Endothelial cell of umbilical vein (primary cell): ENCODE results near the gene ADAP1. TPM values are rescaled to one million over a fixed set of nuclear protein-coding genes. Genes with fewer than 3 reads are reported as not detected.

Experiments
- BruUV-seq: library from RNA; stranded (reverse); fragments of 400-500 nt; replicated peaks from 2 replicates; lab custom pipeline; 2021; lab: Mats Ljungman, UMichigan
- CTCF ChIA-PET: fragments of 300-600, 350-600 bp; sonication (Branson Sonifier 250); formaldehyde crosslinking; loops from one replicate; lab custom pipeline; 2021; ENCODE audit warnings: antibody characterized with exemption, inconsistent platforms; lab: Charles Lee
- POLR2A ChIA-PET: fragments of 300-600, 350-600 bp; sonication (Branson Sonifier 250); formaldehyde crosslinking; loops from one replicate; lab custom pipeline; 2021; ENCODE audit warnings: antibody characterized with exemption, inconsistent platforms; lab: Charles Lee
- DNase-seq: peaks from one replicate; pipeline ENCODE4 v3.0.0-alpha.2; 2011; ENCODE audit warnings: low read depth, low spot score
- FAIRE-seq: peaks from 2 replicates; lab custom pipeline; 2011; peaks lifted over from hg19 to GRCh38; lab: Jason Lieb, UNC
- H2AFZ ChIP-seq: 2 replicates; pipeline ENCODE4 v1.6.0; 2012; ENCODE audit warnings: low read depth, low read length, control low read depth, inconsistent platforms
- H3K27ac ChIP-seq: 2 replicates; pipeline ENCODE4 v1.5.1; 2011; ENCODE audit warnings: low read depth, mild to moderate bottlenecking, control low read depth, low read length, moderate library complexity; ENCODE audit not compliant: insufficient read depth
- H3K27me3 ChIP-seq, 2 experiments: 2 replicates each; pipeline versions ENCODE4 v1.6.0 to v1.6.1; 2011; ENCODE audit warnings: low read length in 2 of 2, mixed read lengths in 1 of 2; ENCODE audit not compliant: control insufficient read depth in 2 of 2, insufficient read depth in 2 of 2
- H3K36me3 ChIP-seq, 2 experiments: 2 replicates in 1 of 2; 3 replicates in 1 of 2; pipeline ENCODE4 v1.5.1; 2011; ENCODE audit warnings: low read length in 2 of 2, mild to moderate bottlenecking in 1 of 2, moderate library complexity in 1 of 2; ENCODE audit not compliant: control insufficient read depth in 2 of 2, insufficient read depth in 2 of 2; ENCODE audit errors: extremely low read depth in 1 of 2
- H3K4me1 ChIP-seq: 3 replicates; pipeline ENCODE4 v1.5.1; 2011; ENCODE audit warnings: mild to moderate bottlenecking, low read length; ENCODE audit not compliant: control insufficient read depth, insufficient read depth; ENCODE audit errors: extremely low read depth
- H3K4me2 ChIP-seq: 2 replicates; pipeline ENCODE4 v1.6.1; 2011; ENCODE audit warnings: low read length, control low read depth, mixed read lengths; ENCODE audit not compliant: insufficient read depth
- H3K4me3 ChIP-seq, 3 experiments: fragments of 200-600 bp in 1 of 3; sonication (generic), shearing (Covaris generic) in 1 of 3; replicated peaks in 1 of 3; 2 replicates each; pipeline ENCODE4 v1.5.1; 2011 to 2016; ENCODE audit warnings: control low read depth in 3 of 3, low read length in 3 of 3, mild to moderate bottlenecking in 2 of 3, inconsistent platforms in 1 of 3, low read depth in 1 of 3, moderate library complexity in 1 of 3; ENCODE audit not compliant: insufficient read depth in 1 of 3
- H3K79me2 ChIP-seq: 2 replicates; pipeline ENCODE4 v1.6.0; 2012; ENCODE audit warnings: low read length, inconsistent platforms; ENCODE audit not compliant: control insufficient read depth, insufficient read depth
- H3K9ac ChIP-seq: replicated peaks from 2 replicates; pipeline ENCODE3; 2011; ENCODE audit warnings: low read length, control low read depth; ENCODE audit not compliant: insufficient read depth; ENCODE audit errors: extremely low read depth
- H3K9me1 ChIP-seq: replicated peaks from 3 replicates; pipeline ENCODE4 v1.6.0; 2011; ENCODE audit warnings: mild to moderate bottlenecking, low read length; ENCODE audit not compliant: control insufficient read depth, insufficient read depth; ENCODE audit errors: extremely low read depth
- H3K9me3 ChIP-seq: replicated peaks from 2 replicates; pipeline ENCODE4 v1.5.1; 2012; ENCODE audit warnings: low read length, inconsistent platforms; ENCODE audit not compliant: control insufficient read depth, insufficient read depth
- H4K20me1 ChIP-seq: replicated peaks from 2 replicates; pipeline ENCODE3; 2011; ENCODE audit warnings: mild to moderate bottlenecking, low read length; ENCODE audit not compliant: control insufficient read depth, insufficient read depth; ENCODE audit errors: extremely low read depth
- CTCF ChIP-seq, 2 donors: IDR thresholded peaks; 1 replicate in 1 of 2; 2 replicates in 1 of 2; pipeline ENCODE4 v1.5.1; 2011; ENCODE audit warnings: low read length in 2 of 2, mild to moderate bottlenecking in 2 of 2, moderate library complexity in 2 of 2, control low read depth in 1 of 2, inconsistent platforms in 1 of 2, low read depth in 1 of 2; ENCODE audit not compliant: insufficient read depth in 1 of 2; ENCODE audit errors: extremely low read depth in 1 of 2
- EZH2 ChIP-seq: IDR thresholded peaks from 2 replicates; pipeline ENCODE4 v1.6.1; 2012; ENCODE audit warnings: borderline replicate concordance, low read depth, mild to moderate bottlenecking, moderate library complexity, low read length, inconsistent platforms; ENCODE audit not compliant: severe bottlenecking
- FOS ChIP-seq: IDR thresholded peaks from 2 replicates; pipeline ENCODE4 v1.6.1; 2011; ENCODE audit warnings: mild to moderate bottlenecking, low read length, moderate library complexity, borderline replicate concordance; ENCODE audit not compliant: insufficient read depth
- GATA2 ChIP-seq: IDR thresholded peaks from 2 replicates; pipeline ENCODE4 v1.7.0; 2011; ENCODE audit warnings: low read depth, mild to moderate bottlenecking, moderate library complexity, mixed read lengths, low read length; ENCODE audit not compliant: insufficient read length, insufficient read depth
- JUN ChIP-seq: IDR thresholded peaks from 2 replicates; pipeline ENCODE4 v1.6.1; 2011; ENCODE audit warnings: borderline replicate concordance, low read depth; ENCODE audit not compliant: insufficient read length, insufficient read depth
- MAX ChIP-seq: IDR thresholded peaks from 2 replicates; pipeline ENCODE4 v1.6.1; 2011; ENCODE audit not compliant: insufficient read depth, insufficient read length
- MYC ChIP-seq: IDR thresholded peaks from one replicate; pipeline ENCODE4 v1.6.1; 2011; ENCODE audit warnings: mild to moderate bottlenecking, low read depth, low read length
- POLR2A ChIP-seq: IDR thresholded peaks from 2 replicates; pipeline ENCODE4 v1.6.1; 2012; ENCODE audit warnings: low read depth, mild to moderate bottlenecking, control low read depth, low read length
- POLR2AphosphoS5 ChIP-seq: IDR thresholded peaks from 2 replicates; pipeline ENCODE4 v1.6.1; 2012; ENCODE audit warnings: low read depth, mild to moderate bottlenecking, control low read depth, low read length, moderate library complexity; ENCODE audit not compliant: insufficient read depth
- dilution Hi-C: fragments of 300-500 bp; cut with MboI; formaldehyde crosslinking; loops from one replicate; pipeline ENCODE4 v1.15.0; 2019; ENCODE audit warnings: low sequenced_read_pairs; ENCODE audit not compliant: extremely low pct_ligation_motif_present
- intact Hi-C: fragments of 100-400 bp; cut with micrococcal nuclease; formaldehyde crosslinking; loops from one replicate; pipeline ENCODE4 v1.10.0; 2022
- polyA plus RNA-seq, 4 experiments: library from polyadenylated mRNA; depleted of rRNA in 3 of 4; stranded (reverse) in 3 of 4; unstranded in 1 of 4; fragments of >200 nt; gene quantifications; 2 replicates each; pipeline versions ENCODE4 v1.2.1 to v1.2.3, GENCODE V29; 2011 to 2012; ENCODE audit warnings: missing spikeins in 1 of 4
- total RNA-seq: library from RNA; stranded (reverse); gene quantifications from 2 replicates; pipeline ENCODE4 v1.2.3, GENCODE V29; 2021

The ADAP1 gene
- total and polyA plus RNA-seq, 2 donors (not counting 3 experiments of a cell fraction or from before 2014, with no cell fraction given), result 0.49 to 0.58 TPM

GRCh38 chr7:892648-893593 lies 61.6 kb downstream of the ADAP1 start:
- peaks cover 4% of the 10 kb centered on the region for H3K4me1 ChIP-seq
- no peak overlapping the region for H2AFZ ChIP-seq
- ChIA-PET POLR2A (no interaction called here), CTCF (no interaction called here)
- no peaks in the 10 kb centered on the region for H4K20me1 ChIP-seq
- no peaks in the 10 kb centered on the region for H3K9me1 ChIP-seq
- no peaks in the 10 kb centered on the region for H3K27me3 ChIP-seq
- DNase-seq (no peak), FAIRE-seq (no peak)
- peaks cover 9 to 60% of the 10 kb centered on the region in 2 experiments for H3K36me3 ChIP-seq
- H3K4me2 ChIP-seq, result no peak overlapping the region
- no TSS peak for BruUV-seq
- dilution Hi-C loops, result no loop called here
- H3K27ac ChIP-seq, result no peak overlapping the region
- no peak overlapping the region for H3K4me3 ChIP-seq
- H3K9ac ChIP-seq, result no peak overlapping the region
- H3K79me2 ChIP-seq, result peaks cover 2% of the 10 kb centered on the region
- H3K9me3 ChIP-seq, result no peaks in the 10 kb centered on the region
- intact Hi-C loops, result no loop called here
- TF ChIP-seq GATA2 (no peak), MAX (no peak), MYC (no peak), FOS (no peak), CTCF (IDR thresholded peaks at IDR 0.05; ENCODE audit: extremely low read depth in 1 of 2, insufficient read depth in 1 of 2, low read depth in 1 of 2, low read length in 2 of 2) (no peak), JUN (no peak), EZH2 (no peak), POLR2A (no peak), POLR2AphosphoS5 (no peak)
